ENCODE data around the gene CCDC195. TPM values are rescaled to one million over a fixed set of nuclear protein-coding genes. Genes with fewer than 3 reads are reported as not detected.

CCDC195 gene
- total and polyA plus RNA-seq, 2 experiments from 2014 or later: not detected

DNA sequence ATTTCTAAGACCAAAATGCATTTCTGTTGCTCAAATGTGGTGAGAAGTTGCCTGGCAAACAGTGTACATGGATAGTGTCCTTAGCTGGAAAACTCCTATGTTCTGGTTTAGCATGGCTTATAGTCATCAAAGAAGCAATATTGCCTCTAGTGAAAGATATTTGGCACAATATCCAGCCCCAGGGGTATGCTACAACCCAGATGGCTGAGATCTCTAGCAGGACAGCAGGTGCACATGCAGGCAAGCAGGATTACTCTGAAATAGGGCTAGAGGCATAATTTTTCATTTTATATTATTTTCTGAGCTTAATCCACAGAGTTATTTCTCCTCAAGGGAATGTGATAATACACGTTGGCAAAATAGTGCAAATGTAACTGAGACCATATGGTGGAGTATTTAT is 34.0 kb downstream of the CCDC195 start (continued):
- TF ChIP-seq, protein P1, sequence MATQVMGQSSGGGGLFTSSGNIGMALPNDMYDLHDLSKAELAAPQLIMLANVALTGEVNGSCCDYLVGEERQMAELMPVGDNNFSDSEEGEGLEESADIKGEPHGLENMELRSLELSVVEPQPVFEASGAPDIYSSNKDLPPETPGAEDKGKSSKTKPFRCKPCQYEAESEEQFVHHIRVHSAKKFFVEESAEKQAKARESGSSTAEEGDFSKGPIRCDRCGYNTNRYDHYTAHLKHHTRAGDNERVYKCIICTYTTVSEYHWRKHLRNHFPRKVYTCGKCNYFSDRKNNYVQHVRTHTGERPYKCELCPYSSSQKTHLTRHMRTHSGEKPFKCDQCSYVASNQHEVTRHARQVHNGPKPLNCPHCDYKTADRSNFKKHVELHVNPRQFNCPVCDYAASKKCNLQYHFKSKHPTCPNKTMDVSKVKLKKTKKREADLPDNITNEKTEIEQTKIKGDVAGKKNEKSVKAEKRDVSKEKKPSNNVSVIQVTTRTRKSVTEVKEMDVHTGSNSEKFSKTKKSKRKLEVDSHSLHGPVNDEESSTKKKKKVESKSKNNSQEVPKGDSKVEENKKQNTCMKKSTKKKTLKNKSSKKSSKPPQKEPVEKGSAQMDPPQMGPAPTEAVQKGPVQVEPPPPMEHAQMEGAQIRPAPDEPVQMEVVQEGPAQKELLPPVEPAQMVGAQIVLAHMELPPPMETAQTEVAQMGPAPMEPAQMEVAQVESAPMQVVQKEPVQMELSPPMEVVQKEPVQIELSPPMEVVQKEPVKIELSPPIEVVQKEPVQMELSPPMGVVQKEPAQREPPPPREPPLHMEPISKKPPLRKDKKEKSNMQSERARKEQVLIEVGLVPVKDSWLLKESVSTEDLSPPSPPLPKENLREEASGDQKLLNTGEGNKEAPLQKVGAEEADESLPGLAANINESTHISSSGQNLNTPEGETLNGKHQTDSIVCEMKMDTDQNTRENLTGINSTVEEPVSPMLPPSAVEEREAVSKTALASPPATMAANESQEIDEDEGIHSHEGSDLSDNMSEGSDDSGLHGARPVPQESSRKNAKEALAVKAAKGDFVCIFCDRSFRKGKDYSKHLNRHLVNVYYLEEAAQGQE (IDR thresholded peaks at IDR 0.05; ENCODE audit: unreplicated experiment): no peak
- TF ChIP-seq CTCF (conservative IDR thresholded peaks at IDR 0.05; ENCODE audit: low read depth in 2 of 2) (no peak), JUNB (IDR thresholded peaks at IDR 0.05; ENCODE audit: unreplicated experiment) (no peak), ZNF331 (CRISPR knock-in tag; IDR thresholded peaks at IDR 0.05; ENCODE audit: low read depth) (no peak), EZH2phosphoT487 (IDR thresholded peaks at IDR 0.05; ENCODE audit: unreplicated experiment) (no peak), EZH2 (IDR thresholded peaks at IDR 0.05; ENCODE audit: low read depth, unreplicated experiment) (no peak), NANOG (IDR thresholded peaks at IDR 0.05; ENCODE audit: borderline replicate concordance) (no peak), CREB1 (CRISPR knock-in tag; IDR thresholded peaks at IDR 0.05; ENCODE audit: low read depth) (no peak)

GRCh38 chr2:224671731-224672130 is 44.4 kb downstream of the CCDC195 start:
- peaks cover 5% of the 10 kb centered on the region; the same call in 2 of the 3 replicates for H3K4me1 Mint-ChIP-seq
- H3K27ac Mint-ChIP-seq: no peak overlapping the region
- H3K9me2 ChIP-seq (ENCODE audit: insufficient read depth): 0 out of 2 replicates have a peak, but pooled peaks cover 4% of the 10 kb centered on the region
- H3K4me2 ChIP-seq: no peak overlapping the region
- H3K4me3 Mint-ChIP-seq: no peak overlapping the region
- no peaks in the 10 kb centered on the region for H3F3A ChIP-seq (replicated peaks; ENCODE audit: low read depth)
- H2AFZ ChIP-seq: no peak overlapping the region
- H3K27me3 ChIP-seq (ENCODE audit: insufficient read depth): no peaks in the 10 kb centered on the region
- H3K79me2 ChIP-seq (replicated peaks; ENCODE audit: insufficient read depth): no peaks in the 10 kb centered on the region
- H4K20me1 ChIP-seq (replicated peaks; ENCODE audit: insufficient read depth): no peaks in the 10 kb centered on the region
- no peak overlapping the region for H3K27ac ChIP-seq (ENCODE audit: low read depth)
- H3K27me3 Mint-ChIP-seq (ENCODE audit: insufficient read depth, low read depth, poor library complexity): no peaks in the 10 kb centered on the region
- no peak for DNase-seq (ENCODE audit: low spot score)
- H3K9me3 Mint-ChIP-seq: peaks cover 3% of the 10 kb centered on the region; the same call in 2 of the 3 replicates
- TF ChIP-seq, protein P1 (IDR thresholded peaks at IDR 0.05; ENCODE audit: unreplicated experiment): no peak
- TF ChIP-seq CTCF (conservative IDR thresholded peaks at IDR 0.05; ENCODE audit: low read depth in 2 of 2) (no peak), NANOG (IDR thresholded peaks at IDR 0.05; ENCODE audit: borderline replicate concordance) (no peak), JUNB (IDR thresholded peaks at IDR 0.05; ENCODE audit: unreplicated experiment) (no peak), EZH2 (IDR thresholded peaks at IDR 0.05; ENCODE audit: low read depth, unreplicated experiment) (no peak)
- no peaks in the 10 kb centered on the region for H3K36me3 ChIP-seq (ENCODE audit: insufficient read depth)
- ATAC-seq: no peak
- H3K4me3 ChIP-seq: no peak overlapping the region
- peaks cover 6% of the 10 kb centered on the region; the same call in 1 of the 2 replicates for H3K4me1 ChIP-seq (ENCODE audit: insufficient read depth)
- H3K36me3 Mint-ChIP-seq (ENCODE audit: low read depth): no peaks in the 10 kb centered on the region
